GM12874 (cell line): ENCODE results near the gene TMSB4X.

Source experiments
- CTCF ChIP-seq: IDR thresholded peaks from 2 replicates; pipeline ENCODE4 v1.5.1; 2011; ENCODE audit warnings: low read depth, mild to moderate bottlenecking, control low read depth, low read length, moderate library complexity; ENCODE audit not compliant: insufficient read depth

Gene TMSB4X

GRCh38 chrX:12985331-12985730 lies 10.4 kb downstream of the TMSB4X start:
- TF ChIP-seq CTCF, result no peak

- no peak for TF ChIP-seq CTCF
Observed at GRCh38 chrX:12986164-12986779, 11.4 kb downstream of the TMSB4X start.

GRCh38 chrX:12986886-12987285 lies 12.0 kb downstream of the TMSB4X start:
- TF ChIP-seq CTCF, result no peak

DNA sequence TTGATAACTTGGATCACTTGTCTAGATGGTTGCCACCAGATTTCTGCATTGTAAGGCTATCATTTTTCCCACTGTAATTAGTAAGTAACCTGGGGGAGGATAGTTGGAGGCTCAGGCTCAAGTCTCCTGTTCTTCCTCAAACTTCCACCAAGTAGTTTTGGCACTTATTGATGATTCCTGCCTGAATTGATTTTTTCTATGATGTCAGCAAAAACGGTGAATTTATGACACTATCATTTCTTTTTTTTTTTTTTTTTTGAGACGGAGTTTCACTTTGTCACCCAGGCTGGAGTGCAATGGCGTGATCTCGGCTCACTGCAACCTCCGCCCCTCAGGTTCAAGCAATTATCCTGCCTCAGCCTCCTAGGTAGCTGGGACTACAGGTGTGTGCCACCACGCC lies 12.4 kb downstream of the TMSB4X start:
- no peak for TF ChIP-seq CTCF

- no peak for TF ChIP-seq CTCF
Observed at GRCh38 chrX:12987900-12988594, 13.1 kb downstream of the TMSB4X start.

GRCh38 chrX:12988797-12989196 lies 13.9 kb downstream of the TMSB4X start:
- TF ChIP-seq CTCF, result no peak

DNA sequence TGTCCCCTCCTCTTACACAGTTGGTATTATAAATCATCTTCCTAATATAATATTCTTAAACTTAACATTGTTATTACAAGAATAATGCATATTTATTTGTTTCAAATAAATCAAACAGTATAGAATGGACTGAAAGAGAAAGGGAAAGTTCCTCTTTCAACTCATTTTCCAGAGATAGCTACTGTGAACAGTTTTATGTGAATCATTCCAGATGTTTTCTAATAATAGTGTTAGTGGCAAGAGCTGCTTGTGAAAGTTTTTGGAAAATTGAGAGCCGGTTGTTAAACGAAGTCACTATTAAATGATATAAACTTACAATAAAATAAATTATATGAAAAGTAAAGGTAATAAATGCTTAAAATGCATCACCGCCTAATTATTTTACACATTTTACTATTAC lies 14.6 kb downstream of the TMSB4X start:
- no peak for TF ChIP-seq CTCF
